ENCODE data around the gene PDHX.

DNA sequence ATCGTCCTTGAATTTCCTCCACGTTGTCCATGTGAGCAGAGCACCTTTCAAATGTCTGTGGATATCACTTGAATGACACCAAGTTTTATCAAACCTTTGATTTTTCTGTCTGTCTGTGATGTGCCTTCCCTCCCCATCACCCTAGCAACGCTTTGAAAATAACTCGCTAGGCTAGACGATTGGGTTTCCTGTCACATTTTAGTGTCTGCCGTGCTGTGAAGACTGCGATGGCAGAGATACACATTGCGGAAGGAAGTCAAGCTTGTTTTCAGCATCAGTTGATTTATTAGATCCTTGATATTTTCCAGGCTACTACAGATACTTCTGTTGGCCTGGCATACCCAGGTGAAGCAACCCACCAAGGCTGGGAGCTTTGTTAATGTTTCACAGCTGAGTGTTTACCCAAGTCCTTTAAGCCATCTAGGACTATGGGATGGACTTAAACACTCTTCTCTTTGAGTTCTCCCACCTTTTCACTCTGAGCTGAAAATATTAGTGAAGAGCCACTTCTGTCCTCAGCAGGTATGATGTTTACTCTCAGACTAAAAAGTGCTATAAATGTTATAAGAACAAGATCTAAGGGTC, 128.9 kb downstream of the PDHX start:
- TF ChIP-seq POLR2AphosphoS5 (IDR thresholded peaks at IDR 0.05; ENCODE audit: low read depth, low read length) (no peak), FOXP2 (optimal IDR thresholded peaks at IDR 0.05; ENCODE audit: borderline replicate concordance, extremely low read depth, extremely low read length, insufficient read depth) (no peak)
- TF ChIP-seq, protein P1, sequence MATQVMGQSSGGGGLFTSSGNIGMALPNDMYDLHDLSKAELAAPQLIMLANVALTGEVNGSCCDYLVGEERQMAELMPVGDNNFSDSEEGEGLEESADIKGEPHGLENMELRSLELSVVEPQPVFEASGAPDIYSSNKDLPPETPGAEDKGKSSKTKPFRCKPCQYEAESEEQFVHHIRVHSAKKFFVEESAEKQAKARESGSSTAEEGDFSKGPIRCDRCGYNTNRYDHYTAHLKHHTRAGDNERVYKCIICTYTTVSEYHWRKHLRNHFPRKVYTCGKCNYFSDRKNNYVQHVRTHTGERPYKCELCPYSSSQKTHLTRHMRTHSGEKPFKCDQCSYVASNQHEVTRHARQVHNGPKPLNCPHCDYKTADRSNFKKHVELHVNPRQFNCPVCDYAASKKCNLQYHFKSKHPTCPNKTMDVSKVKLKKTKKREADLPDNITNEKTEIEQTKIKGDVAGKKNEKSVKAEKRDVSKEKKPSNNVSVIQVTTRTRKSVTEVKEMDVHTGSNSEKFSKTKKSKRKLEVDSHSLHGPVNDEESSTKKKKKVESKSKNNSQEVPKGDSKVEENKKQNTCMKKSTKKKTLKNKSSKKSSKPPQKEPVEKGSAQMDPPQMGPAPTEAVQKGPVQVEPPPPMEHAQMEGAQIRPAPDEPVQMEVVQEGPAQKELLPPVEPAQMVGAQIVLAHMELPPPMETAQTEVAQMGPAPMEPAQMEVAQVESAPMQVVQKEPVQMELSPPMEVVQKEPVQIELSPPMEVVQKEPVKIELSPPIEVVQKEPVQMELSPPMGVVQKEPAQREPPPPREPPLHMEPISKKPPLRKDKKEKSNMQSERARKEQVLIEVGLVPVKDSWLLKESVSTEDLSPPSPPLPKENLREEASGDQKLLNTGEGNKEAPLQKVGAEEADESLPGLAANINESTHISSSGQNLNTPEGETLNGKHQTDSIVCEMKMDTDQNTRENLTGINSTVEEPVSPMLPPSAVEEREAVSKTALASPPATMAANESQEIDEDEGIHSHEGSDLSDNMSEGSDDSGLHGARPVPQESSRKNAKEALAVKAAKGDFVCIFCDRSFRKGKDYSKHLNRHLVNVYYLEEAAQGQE (IDR thresholded peaks at IDR 0.05; ENCODE audit: insufficient read depth in 1 of 2, low read depth in 2 of 2, low read length in 2 of 2), result no peak
